Esophagus mucosa (tissue), 1 donor: ENCODE results near the gene DNHD1. TPM values are rescaled to one million over a fixed set of nuclear protein-coding genes. Genes with fewer than 3 reads are reported as not detected.

Experiments used
- ATAC-seq: fragments of 200-7000 bp; cut with Tn5 transposase; one replicate; pipeline ENCODE4 v1.9.1; 2020
- total RNA-seq: library from RNA; stranded (reverse); gene quantifications from one replicate; pipeline ENCODE4 v1.2.4, GENCODE V29; 2023
- donor health status: DM: yes; HTN: yes; CAD: no.

DNHD1 gene
- total RNA-seq, 1 donor from 2014 or later: 4.9 TPM

DNA sequence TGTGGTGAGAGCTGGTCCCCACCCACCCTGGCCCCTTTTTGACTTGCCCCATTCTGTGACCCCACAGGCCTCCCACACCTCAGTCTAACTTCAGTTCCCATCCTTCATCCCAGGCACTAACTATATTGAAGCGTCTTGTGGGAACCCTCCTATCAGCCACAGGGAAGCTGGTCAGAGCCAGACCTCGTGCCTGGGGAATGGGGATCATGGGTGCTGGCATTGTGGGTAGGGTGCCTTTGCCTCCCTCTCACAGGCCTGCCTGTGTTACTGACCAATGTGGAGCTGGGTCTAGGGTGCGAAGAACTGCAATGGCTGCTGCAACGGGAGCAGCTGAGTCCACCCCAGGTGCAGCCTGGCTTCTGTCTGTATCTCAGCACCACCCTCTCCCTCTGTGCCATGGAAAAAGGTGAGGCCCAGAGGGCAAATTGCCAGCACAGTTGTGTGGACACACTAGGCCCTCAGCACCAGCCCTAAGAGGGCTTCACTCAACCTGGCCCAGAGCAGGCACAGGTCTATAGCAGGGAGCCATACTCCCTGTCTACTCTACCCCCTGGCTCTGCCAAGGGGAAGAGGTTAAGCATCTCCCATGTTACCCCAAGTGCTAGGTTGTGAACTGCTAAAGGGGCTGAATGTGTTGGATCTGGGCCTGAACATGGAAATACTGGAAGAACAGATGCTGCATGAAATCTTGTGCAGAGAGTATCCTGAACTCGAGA is 69.1 kb downstream of the DNHD1 start:
- no peak for ATAC-seq

DNA sequence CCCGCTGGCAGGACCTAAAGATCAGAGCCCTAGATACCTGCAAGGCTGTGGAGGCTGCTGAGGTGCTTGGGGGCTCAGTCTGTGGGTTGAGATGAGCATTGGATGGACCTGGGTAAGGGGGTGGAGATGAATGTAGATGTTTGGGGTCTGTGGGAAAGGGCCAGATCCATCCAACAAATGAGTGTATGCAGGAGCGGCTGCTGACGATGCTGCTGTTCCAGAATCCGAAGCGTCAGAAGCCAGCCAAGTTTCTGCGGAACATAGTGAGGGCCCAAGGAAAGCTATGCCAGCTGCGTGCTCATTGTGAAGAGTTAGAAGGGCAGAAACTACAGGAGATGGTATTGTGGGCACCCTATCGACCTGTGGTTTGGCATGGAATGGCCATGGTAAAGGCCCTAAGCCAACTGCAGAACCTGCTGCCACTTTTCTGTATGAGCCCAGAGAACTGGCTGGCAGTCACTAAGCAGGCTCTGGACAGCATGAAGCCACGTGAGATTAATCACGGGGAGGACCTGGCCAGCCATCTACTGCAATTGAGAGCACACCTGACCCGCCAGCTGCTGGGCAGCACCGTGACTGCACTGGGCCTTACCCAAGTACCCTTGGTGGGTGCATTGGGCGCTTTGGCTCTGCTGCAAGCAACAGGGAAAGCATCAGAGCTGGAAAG is 69.8 kb downstream of the DNHD1 start:
- ATAC-seq: no peak

DNA sequence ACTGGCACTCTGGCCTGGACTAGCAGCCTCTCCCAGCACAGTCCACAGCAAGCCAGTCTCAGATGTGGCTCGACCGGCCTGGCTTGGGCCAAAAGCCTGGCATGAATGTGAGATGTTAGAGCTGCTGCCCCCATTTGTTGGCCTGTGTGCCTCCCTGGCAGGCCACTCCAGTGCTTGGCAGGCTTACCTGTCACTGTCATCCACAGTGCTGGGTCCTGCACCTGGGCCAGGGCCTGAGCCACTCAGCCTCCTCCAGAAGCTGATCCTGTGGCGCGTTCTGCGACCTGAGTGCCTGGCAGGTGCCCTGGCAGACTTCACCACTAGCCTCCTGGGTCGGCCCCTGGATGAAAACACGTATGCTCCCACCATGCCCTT is 70.3 kb downstream of the DNHD1 start:
- ATAC-seq: no peak

DNA sequence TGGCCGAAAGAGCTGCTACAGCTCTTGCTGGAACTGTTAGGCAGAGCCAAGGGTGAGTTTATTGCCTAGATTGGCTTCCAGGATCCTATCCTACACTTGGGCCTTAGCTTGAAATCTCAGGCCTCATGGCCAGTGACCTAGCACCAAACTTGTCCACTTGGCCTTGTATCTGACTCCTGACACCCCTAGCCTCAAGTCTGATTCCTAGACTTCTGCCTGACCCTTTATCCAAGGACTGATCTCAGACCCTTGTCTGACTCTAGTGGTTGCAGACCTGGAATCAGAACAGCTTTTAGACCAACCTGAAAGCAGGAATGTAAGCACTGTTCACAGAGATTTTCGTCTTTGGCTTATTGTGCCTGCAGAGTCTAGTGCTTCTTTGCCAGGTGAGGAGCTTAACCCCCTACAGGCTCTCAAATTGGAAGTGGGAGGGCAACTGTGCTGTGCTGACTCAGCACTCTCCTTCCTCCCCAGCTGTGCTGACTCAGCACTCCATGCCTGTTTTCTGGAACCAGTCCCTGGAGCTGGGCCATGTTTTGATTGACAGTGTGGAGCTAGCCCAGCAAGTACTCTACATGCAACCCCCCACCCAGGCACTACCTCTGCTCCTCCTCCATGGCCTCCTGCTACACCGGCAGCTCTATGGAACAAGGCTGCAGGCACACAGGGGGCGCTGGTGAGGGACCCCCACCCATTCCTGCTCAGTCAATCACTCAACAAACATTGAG is 71.3 kb downstream of the DNHD1 start:
- ATAC-seq: peak; percentile 72

DNA sequence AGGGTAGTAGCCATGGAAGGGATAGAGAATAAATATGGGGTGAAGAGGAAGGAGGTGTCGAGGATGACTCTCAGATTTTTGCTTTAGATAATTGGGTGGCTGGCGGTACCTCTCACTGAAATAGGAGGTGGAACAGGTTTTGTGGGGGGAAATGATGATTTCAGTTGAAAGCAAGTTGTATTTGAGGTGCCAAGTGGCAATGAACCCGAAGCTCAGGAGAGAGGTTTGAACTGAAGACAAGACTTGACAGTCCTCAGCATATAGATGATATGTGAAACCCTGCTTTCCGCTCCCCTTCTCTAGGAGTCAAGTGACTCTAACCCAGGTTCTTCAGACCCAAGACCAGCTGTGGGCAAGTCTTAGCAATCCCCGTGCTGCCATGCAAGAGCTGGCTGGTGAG is 72.6 kb downstream of the DNHD1 start:
- ATAC-seq: no peak

DNA sequence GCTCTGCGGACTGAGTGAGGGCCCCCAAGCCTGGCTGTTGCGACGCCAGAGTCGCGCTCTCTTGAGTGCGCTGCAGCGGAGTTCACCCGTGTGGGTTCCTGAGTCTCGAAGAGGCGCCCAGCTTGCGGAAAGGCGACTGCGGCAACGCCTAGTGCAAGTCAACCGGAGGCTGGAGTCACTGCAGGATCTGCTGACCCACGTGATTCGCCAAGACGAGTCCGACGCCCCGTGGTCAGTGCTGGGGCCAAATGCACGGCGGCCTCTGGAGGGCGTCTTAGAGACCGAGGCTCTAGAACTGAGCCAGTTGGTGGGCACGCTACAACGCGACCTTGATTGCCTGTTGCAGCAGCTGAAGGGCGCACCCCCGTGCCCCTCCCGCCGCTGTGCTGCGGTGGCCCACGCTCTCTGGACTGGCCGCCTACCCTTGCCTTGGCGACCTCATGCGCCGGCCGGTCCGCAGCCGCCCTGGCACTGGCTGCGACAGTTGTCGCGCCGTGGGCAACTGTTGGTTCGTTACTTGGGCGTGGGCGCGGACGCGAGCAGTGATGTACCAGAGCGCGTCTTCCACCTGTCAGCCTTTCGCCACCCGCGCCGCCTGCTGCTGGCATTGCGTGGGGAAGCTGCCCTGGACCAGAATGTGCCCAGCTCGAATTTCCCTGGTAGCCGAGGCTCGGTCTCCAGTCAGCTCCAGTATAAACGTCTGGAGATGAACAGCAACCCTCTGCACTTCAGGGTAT is 73.8 kb downstream of the DNHD1 start:
- ATAC-seq: no peak

DNA sequence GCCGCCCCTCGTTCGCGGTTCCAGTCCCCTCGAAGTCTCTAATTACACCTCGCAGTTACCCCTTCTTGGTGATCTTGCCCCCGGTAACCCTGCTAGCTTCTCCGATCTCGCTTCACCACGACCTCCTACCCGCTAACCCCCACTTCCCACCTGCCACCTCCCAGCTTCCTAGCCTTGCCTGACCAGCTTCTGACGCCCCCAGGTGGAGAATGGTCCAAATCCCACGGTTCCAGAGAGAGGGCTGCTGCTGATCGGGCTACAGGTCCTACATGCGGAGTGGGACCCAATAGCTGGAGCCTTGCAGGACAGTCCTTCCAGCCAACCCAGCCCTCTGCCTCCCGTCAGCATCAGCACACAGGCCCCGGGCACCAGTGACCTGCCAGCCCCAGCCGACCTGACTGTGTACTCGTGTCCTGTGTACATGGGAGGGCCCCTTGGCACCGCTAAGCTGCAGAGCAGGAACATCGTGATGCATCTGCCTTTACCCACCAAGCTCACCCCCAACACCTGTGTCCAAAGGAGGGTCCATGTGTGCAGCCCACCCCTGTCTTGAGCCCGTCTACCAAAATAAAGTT is 74.4 kb downstream of the DNHD1 start:
- ATAC-seq: no peak

DNA sequence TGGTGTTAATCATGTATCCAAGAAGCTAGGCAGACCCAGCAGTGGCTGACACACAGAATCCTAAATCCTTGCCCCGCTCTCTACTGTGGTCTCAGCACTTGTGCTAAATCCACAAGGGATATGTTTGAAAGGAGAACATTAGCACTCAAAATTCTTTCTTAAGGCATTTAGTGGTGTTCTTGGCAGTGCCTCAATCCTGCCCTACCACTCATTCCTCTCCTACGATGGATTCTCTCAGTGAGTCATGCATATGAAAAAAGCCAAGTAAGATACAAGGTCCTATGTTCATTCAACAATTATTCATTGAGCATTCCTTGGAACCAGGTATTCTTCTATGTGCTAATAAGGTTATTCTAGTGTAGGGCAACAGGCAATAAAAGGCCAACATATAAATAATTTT is 75.1 kb downstream of the DNHD1 start:
- ATAC-seq: peak; percentile 37

DNA sequence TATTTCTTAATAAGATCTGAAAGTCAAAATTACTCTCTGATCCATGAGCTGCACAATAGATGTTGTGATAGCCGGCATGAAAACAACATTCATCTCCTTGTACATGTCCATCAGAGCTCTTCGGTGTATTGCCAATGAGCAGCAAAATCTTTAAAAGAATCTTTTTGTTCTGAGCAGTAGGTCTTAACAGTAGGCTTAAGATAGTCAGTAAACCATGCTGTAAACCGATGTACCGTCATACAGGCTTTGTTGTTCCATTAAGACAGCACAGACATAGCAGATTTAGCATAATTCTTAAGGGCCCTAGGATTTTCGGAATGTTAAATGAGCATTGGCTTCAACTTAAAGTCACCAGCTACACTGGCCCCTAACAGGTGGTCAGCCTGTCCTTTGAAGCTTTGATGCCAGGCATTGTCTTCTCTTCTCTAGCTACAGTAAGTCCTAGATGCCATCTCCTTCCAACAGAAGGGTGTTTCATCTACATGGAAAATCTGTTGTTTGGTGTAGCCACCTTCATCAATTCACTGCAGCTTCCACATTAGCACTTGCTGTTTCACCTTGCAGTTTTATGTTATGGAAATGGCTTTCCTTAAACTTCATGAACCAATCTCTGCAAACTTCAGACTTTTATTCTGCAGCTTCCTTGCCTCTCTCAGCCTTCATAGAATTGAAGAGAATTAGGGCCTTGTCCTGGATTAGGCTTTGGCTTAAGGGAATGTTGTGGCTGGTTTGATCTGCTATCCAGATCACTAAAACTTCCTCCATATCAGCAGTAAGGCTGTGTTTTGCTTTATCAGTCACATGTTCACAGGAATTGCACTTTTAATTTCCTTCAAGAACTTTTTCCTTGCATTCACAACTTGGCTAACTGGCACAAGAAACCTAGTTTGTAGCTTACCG is 78.0 kb downstream of the DNHD1 start:
- no peak for ATAC-seq

DNA sequence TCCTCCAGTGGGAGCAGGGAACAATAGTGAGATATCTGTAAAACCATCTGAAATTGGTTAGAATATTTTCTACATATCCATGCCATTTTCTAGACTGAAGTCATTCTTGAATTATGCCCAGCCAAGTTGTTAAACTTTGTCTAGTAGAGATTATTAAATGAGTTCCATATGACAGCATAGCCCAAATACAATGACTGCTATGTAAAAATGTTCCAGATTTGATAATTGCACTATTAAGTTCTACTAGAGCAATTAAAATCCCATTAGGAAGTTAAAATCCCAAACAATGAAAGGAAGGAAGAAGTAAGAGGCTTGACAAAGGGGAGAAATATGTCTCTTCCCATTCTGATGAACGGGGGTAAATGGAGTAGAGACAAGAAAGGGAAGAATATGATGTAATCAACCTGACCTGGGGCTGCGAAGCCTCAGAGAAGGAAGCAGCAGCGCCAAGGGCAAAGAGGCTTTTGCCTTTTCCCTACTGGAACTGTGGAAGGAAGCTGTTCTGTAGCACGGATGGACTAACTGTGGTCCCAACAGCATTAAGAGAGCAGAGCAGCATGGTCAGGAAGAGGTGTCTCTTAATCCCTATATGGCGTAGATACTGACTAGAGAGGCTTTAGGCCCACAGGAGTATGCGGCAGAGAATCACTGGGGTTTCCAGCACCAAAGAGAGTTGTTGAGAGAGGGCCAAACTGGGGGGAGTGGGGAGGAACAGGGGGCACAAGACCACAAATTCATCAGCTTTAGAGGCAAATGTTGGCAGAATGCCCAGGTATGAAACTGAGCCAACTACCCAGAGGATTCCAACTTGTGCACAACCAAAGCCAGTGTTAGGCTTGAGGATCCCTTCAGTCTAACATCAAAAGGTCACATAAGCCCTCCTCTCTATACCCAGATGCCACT is 79.6 kb downstream of the DNHD1 start:
- ATAC-seq: no peak

DNA sequence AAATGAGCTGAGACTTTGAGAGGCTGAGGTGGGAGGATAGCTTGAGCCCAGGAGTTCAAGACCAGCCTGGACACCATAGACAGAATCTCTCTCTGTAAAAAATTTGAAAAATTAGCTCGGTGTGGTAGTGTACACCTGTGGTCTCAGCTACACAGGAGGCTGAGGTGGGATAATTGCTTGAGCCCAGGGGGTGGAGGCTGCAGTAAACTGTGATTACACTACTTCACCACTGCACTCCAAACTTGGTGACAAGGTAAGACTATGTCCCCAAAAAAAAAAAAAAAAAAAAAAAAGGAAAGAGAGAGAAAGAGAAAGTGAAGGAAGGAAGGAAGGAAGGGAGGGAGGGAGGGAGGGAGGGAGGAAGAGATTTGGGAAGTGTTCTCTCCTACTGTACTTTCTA is 81.1 kb downstream of the DNHD1 start:
- no peak for ATAC-seq

DNA sequence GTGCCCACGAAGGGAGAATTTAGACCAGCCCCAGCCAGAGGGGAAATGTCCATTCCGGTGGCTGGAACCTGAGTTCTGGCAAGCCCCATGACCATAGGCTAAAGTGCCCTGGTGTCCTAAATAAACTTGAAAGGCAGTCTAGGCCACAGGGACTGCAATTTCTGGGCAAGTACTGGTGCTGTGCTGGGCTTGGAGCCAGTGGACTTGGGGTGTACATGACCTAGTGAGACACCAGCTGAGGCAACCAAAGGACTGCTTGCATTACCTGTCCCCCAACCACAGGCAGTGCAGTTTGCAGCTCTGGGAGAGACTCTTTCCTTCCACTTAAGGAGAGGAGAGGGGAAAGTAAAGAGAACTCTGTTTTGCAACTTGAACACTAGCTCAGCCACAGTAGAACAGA is 82.6 kb downstream of the DNHD1 start:
- ATAC-seq: no peak

DNA sequence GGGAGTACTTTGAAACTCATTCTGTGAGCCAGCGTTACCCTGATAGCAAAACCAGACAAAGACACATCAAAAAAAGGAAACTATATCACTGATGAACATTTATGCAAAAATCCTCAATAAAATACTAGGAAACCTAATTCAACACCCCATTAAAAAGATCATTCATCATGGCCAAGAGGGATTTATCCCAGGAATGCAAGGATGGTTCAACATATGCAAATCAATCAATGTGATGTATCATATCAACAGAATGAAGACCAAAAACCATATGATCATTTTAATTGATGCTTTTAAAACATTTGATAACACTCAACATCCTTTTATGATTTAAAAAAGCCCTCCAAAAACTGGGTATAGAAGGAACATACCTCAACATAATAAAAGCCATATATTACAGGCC is 86.5 kb downstream of the DNHD1 start:
- ATAC-seq: no peak

DNA sequence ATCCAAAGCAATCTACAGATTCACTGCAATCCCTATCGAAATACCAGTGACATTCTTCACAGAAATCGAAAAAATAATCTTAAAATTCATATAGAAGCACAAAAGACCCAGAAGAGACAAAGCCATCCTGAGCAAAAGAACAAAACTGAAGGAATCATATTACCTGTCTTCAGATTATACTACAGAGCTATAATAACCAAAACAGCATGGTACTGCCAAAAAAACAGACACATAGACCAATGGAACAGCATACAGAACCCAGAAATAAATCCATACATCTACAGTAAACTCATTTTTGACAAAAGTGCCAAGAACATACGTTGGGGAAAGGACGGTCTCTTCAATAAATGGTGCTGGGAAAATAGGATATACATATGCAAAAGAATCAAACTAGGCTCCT is 87.4 kb downstream of the DNHD1 start:
- ATAC-seq: no peak

DNA sequence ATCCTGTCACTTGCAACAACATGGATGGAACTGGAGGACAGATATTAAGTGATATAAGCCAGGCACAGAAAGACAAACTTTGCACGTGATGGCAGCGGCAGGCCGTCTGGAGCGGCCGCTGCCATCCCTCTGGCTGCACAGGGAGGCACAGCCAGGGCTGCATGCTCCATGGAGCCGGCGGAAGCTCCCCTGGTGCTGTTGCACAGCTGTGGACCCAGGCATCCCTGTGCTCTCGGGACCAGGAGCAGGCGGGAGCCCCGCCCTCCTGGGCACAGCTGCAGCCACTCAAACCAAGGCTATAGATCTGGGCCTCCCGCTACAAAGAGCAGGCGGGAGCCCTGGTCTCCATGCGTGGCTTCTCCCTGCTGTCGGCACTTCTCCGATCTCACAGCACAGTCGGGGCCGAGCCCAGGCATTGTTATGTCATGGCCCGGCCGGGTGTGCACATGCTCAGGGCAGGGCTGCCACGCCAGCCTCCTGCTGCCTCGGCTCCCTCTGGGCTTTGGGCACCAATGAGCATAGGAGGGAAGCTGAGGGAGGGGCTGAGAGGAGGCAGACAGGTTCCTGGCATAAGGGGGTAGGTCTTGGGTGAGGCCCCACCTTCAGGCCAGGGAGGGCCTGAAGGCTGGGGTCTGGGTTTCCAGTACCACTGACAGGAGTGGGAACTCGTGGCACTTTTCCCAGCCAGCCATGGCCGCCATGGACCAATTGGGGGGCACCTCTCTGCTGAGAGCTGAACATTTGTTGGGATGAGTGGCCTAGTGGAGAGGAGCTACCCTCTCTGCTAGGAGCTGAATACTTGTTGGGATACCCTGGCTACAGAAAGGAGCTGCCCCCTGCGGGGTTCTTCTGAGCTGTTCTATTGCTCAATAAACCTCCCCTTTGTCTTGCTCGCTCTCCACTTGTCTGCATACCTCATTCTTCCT is 89.6 kb downstream of the DNHD1 start:
- ATAC-seq: no peak

DNA sequence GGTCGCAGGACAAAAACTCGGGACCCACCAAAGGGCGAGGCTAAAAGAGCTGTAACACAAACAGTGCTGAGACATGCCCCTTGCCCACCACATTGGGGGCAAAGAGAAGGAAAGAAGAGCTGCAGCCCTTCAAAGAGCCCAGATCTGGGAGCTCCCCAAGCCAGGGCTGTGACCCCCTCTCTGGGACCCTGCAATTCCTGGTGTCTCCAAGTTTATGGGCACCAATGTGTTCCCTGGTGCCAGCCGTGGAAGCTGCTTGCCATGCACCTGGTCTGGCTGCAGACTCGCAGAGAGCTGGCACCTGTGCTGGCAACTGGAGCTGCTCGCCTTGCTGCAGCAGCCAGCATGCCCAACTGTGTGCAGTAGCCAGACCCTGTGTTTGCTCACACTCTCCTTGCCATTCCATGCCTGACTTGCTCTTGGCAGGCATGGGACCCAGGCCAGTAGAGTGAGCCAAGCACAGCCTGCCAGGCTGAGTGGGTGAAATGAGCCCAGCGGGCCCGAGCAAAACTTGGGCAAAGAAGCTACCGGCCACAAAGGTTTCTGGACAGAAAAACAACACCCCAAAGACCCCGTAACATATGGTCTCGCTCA is 90.4 kb downstream of the DNHD1 start:
- peak; percentile 37 for ATAC-seq

DNA sequence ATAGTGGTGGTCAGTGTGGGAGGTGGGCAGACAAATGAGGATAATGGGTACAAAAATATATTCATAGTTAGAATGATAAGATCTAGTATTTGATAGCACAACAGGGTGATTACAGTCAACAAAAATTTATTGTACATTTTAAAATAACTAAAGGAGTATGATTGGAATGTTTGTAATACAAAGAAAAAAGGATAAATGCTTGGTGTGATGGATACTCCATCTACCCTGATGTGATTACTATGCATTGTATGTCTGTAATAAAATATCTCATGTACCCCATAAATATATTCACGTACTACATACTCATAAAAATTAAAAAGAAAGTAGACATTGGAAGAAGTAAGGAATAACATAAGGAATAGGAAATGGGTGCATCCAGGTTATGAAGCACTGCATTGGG is 90.9 kb downstream of the DNHD1 start:
- ATAC-seq: no peak

DNA sequence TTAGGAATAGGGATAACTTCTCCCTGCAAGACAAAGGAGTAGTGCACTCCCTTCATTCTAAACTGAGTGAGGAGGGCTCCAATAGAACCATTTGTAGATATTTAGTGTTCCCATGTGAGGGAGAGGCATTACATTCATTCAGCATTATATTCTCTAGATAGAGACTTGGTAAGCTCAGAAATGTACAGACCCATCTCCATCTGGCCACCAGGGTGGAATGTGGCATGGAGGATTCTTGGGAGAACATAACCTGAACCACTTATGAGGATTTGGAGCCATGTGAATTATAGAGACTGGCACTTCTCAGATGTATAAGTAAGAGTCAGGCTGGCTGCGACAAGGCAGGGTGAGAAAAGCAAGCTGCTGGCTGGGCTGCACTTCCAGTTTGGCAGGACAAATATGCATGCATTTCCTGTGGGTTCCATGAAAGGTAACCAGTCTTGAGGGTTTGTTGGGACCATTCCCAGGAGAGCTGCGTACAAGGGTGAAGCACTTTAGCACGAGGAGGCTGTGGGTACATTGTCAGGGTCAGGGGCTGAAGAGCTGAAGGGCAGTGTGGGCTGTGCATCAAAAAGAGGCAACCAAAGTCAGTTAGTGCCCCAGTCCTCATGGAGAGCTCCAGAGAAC is 97.2 kb downstream of the DNHD1 start:
- ATAC-seq: no peak
